ENCODE measurements around the gene ADCY2.

GRCh38 chr5:7377761-7378160, 18.2 kb upstream of the ADCY2 start:
- TF ChIP-seq POLR2A (IDR thresholded peaks at IDR 0.05) (no peak), CTCF (IDR thresholded peaks at IDR 0.05) (no peak), EP300 (IDR thresholded peaks at IDR 0.05) (no peak)

Data from stomach (tissue), 4 donors.